ENCODE results near the gene MAGEL2.

MAGEL2 gene

DNA sequence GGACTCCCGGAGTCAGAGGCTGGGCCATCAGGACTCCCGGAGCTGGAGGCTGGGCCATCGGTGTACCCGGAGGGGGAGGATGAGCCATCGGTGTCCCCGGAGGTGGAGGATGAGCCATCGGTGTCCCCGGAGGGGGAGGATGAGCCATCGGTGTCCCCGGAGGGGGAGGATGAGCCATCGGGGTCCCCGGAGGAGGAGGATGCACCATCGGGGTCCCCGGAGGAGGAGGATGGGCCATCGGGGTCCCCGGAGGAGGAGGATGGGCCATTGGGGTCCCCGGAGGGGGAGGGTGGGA is 719 bp downstream of the MAGEL2 start:
- Mint-ChIP-seq H3K4me3 (peak overlapping the region; percentile 78), H3K27me3 (ENCODE audit: low read depth, poor library complexity) (peaks cover 22% of the 10 kb centered on the region), H3K27ac (no peak overlapping the region), H3K4me1 (peaks cover 18% of the 10 kb centered on the region), H3K9me3 (peaks cover 46% of the 10 kb centered on the region), H3K36me3 (ENCODE audit: low read depth) (no peaks in the 10 kb centered on the region)
- TF ChIP-seq, protein P1, sequence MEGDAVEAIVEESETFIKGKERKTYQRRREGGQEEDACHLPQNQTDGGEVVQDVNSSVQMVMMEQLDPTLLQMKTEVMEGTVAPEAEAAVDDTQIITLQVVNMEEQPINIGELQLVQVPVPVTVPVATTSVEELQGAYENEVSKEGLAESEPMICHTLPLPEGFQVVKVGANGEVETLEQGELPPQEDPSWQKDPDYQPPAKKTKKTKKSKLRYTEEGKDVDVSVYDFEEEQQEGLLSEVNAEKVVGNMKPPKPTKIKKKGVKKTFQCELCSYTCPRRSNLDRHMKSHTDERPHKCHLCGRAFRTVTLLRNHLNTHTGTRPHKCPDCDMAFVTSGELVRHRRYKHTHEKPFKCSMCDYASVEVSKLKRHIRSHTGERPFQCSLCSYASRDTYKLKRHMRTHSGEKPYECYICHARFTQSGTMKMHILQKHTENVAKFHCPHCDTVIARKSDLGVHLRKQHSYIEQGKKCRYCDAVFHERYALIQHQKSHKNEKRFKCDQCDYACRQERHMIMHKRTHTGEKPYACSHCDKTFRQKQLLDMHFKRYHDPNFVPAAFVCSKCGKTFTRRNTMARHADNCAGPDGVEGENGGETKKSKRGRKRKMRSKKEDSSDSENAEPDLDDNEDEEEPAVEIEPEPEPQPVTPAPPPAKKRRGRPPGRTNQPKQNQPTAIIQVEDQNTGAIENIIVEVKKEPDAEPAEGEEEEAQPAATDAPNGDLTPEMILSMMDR (IDR thresholded peaks at IDR 0.05) = no peak
- no peak for DNase-seq

DNA sequence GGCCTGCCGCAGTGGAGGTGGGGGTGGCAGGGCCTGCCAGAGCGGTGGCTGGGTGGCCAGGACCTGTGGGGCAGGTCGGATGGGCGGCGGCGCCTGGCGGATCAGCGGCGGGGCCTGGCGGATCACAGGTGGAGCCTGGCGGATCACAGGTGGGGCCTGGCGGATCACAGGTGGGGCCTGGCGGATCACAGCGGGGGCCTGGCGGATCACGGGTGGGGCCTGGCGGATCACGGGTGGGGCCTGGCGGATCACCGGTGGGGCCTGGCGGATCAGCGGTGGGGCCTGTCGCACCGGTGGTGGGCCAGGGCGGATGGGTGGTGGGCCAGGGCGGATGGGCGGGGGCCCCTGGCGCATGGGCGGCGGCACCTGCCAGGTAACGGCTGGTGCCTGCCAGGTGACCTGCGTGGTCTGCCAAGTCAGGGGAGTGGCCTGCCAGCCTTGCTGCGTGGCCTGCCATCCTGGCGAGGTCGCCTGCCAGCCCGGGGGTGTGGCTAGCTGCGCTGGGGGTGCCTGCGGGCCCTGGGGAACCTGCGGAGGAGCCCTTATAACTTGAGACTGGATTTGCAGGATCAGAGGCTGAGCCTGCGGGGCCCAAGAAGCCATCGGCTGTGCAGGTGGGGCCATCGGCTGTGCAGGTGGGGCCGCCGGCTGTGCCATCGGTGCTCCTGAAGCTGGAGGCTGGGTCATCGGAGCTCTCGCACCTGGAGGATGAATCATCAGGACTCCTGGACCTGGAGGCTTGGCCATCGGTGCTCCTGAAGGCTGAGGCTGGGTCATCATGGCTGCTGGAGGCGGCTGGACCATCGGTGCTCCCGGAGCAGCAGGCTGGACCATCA is 1.3 kb downstream of the MAGEL2 start:
- Mint-ChIP-seq H3K27me3 (ENCODE audit: low read depth, poor library complexity) (peaks cover 23% of the 10 kb centered on the region), H3K4me1 (peaks cover 18% of the 10 kb centered on the region), H3K9me3 (peaks cover 48% of the 10 kb centered on the region), H3K27ac (no peak overlapping the region), H3K4me3 (peak overlapping the region; percentile 78), H3K36me3 (ENCODE audit: low read depth) (no peaks in the 10 kb centered on the region)
- no peak for DNase-seq
- TF ChIP-seq, protein P1 (IDR thresholded peaks at IDR 0.05) = no peak

DNA sequence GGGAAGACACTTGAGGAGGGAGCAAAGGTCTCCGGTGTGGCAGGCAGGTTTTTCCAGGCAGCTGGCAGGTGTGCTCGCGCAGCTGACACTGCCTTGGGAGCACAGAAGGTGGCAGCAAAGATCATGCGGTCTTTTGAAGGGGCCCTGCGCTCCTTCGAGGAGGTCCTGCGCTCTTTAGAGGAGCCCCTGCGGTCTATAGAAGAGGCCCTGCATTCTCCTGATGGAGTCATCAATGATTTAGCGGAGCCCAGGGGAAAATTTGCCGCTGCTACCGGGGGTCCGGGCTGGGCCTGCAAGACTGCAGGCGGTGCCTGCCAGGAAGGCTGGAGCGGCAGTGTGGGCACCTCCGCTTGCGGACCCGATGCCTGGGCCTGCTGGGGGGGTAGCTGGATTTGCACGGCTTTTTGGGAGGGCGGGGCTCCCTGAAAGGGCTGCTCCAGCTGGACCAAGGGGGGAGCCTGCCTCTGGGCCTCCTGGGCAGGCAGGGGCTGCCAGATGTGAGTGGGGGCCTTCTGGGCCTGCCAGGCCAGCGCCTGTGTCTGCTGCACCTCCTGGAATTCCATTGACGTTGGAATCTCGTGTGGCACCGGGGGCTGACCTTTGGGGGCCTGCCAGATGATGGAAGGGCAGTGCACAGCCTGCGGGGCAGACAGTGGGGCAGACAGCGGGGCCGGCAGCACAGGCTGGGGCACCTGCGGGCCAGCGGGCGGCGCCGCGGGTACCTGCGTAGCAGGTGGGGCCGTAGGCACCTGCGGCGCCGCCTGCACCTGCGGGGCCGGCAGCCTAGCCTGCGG is 2.1 kb downstream of the MAGEL2 start:
- peak; percentile 23 for DNase-seq
- Mint-ChIP-seq H3K4me3 (peak overlapping the region; percentile 74), H3K27ac (no peak overlapping the region), H3K36me3 (ENCODE audit: low read depth) (no peaks in the 10 kb centered on the region), H3K4me1 (peaks cover 18% of the 10 kb centered on the region), H3K9me3 (peaks cover 50% of the 10 kb centered on the region), H3K27me3 (ENCODE audit: low read depth, poor library complexity) (peaks cover 27% of the 10 kb centered on the region)
- TF ChIP-seq, protein P1 (IDR thresholded peaks at IDR 0.05) = no peak

DNA sequence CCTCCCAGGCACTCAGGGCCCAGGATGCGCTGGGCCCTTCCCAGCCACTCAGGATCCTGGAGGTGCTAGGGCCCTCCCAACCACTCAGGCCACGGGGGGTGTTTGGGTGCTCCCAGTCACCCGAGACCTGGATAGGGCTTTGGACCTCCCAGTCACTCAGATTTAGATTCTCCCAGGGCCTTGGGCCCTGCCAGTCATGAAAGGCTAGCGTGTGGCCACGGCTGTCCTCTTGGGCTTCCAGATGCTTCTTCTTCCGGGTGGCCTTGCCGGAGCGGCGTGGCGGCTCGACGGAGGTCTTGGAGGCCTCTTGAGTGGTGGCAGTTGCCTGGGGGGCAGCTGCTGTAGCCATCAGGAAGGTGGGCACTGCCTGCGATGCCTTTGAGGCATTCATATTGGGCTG is 2.8 kb downstream of the MAGEL2 start:
- TF ChIP-seq, protein P1 (IDR thresholded peaks at IDR 0.05) = no peak
- no peaks in the 10 kb centered on the region for H3K36me3 Mint-ChIP-seq (ENCODE audit: low read depth)
- peak overlapping the region; percentile 74 for H3K4me3 Mint-ChIP-seq
- peaks cover 18% of the 10 kb centered on the region for H3K4me1 Mint-ChIP-seq
- no peak for DNase-seq
- no peak overlapping the region for H3K27ac Mint-ChIP-seq
- H3K9me3 Mint-ChIP-seq = peaks cover 45% of the 10 kb centered on the region
- H3K27me3 Mint-ChIP-seq (ENCODE audit: low read depth, poor library complexity) = peaks cover 27% of the 10 kb centered on the region

DNA sequence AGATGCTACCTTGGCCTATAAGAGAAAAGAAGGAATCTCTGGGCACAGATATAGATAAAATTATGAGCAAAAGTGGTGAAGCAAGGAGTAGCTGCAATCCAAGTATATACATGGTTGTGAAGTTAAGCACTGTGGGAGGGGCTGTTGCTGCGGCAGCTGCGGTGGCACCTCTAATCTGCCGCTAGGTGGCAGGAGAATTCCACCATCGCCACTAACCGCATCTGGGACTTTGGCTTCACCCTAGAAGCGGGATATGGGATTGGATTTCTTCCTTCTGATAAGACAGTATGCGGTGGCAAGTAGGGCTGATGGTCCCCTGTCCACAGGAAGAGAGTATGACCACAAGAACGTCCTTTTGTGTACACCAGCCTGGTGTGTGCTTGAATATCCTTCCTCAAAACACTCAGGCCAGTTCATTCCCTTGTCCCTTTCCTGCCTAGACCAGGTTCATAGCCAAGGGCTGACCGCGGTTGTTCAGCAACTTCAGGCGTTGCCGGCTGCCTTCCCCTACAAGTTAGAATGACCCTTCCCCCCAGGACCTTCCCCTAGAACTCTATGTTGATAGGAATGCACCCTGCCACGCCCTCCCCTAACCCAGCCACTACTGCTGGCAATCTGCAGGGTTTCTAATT is 5.1 kb downstream of the MAGEL2 start:
- TF ChIP-seq, protein P1 (IDR thresholded peaks at IDR 0.05) = peak; percentile 80
- Mint-ChIP-seq H3K27ac (no peak overlapping the region), H3K4me3 (peak overlapping the region; percentile 5)

More for the DNA sequence above, 5.1 kb downstream of the MAGEL2 start:
- Mint-ChIP-seq H3K4me1 (peaks cover 8% of the 10 kb centered on the region), H3K27me3 (ENCODE audit: low read depth, poor library complexity) (peaks cover 22% of the 10 kb centered on the region), H3K9me3 (peaks cover 43% of the 10 kb centered on the region), H3K36me3 (ENCODE audit: low read depth) (no peaks in the 10 kb centered on the region)
- DNase-seq = peak; percentile 64

Data from nephron progenitor cell (in vitro differentiated cells).